ENCODE data around the gene MDH1B. TPM values are rescaled to one million over a fixed set of nuclear protein-coding genes. Genes with fewer than 3 reads are reported as not detected.

The MDH1B gene
- total and polyA plus RNA-seq, 2 donors (not counting 3 experiments of a cell fraction or from before 2014, with no cell fraction given): 0.29 TPM; not detected in 1

- no peaks in the 10 kb centered on the region for H3K79me2 ChIP-seq (ENCODE audit: control insufficient read depth, insufficient read depth, low read length)
- H2AFZ ChIP-seq (ENCODE audit: low read depth, low read length): no peak overlapping the region
- H3K27me3 ChIP-seq (ENCODE audit: control insufficient read depth in 2 of 2, insufficient read depth in 2 of 2, low read length in 2 of 2): peaks cover 0 to 5% of the 10 kb centered on the region in 2 experiments
- H3K4me2 ChIP-seq (ENCODE audit: insufficient read depth, low read length): no peak overlapping the region
- H3K36me3 ChIP-seq (ENCODE audit: control insufficient read depth in 2 of 2, extremely low read depth in 1 of 2, insufficient read depth in 2 of 2, low read length in 2 of 2): no peaks in the 10 kb centered on the region
- no peak overlapping the region for H3K4me3 ChIP-seq (replicated peaks in 1 of 3; ENCODE audit: insufficient read depth in 1 of 3, low read depth in 1 of 3, low read length in 3 of 3)
- no peak for FAIRE-seq
- dilution Hi-C loops (cut with MboI; ENCODE audit: extremely low pct_ligation_motif_present, low sequenced_read_pairs) (no loop called here), intact Hi-C loops (cut with micrococcal nuclease) (no loop called here)
- H3K4me1 ChIP-seq (ENCODE audit: control insufficient read depth, extremely low read depth, insufficient read depth, low read length): no peaks in the 10 kb centered on the region
- no peak overlapping the region for H3K27ac ChIP-seq (ENCODE audit: insufficient read depth, low read depth, low read length)
- DNase-seq (ENCODE audit: low read depth, low spot score): no peak
- no peak overlapping the region for H3K9ac ChIP-seq (replicated peaks; ENCODE audit: extremely low read depth, insufficient read depth, low read length)
- H4K20me1 ChIP-seq (replicated peaks; ENCODE audit: control insufficient read depth, extremely low read depth, insufficient read depth, low read length): no peaks in the 10 kb centered on the region
- H3K9me1 ChIP-seq (replicated peaks; ENCODE audit: control insufficient read depth, extremely low read depth, insufficient read depth, low read length): no peaks in the 10 kb centered on the region
- ChIA-PET CTCF (no interaction called here), POLR2A (no interaction called here)
- BruUV-seq (replicated peaks): no TSS peak
- H3K9me3 ChIP-seq (replicated peaks; ENCODE audit: control insufficient read depth, insufficient read depth, low read length): no peaks in the 10 kb centered on the region
- no peak for TF ChIP-seq JUN (IDR thresholded peaks at IDR 0.05; ENCODE audit: borderline replicate concordance, insufficient read depth, insufficient read length, low read depth)
- TF ChIP-seq CTCF (IDR thresholded peaks at IDR 0.05; ENCODE audit: extremely low read depth in 1 of 2, insufficient read depth in 1 of 2, low read depth in 1 of 2, low read length in 2 of 2): no peak
- TF ChIP-seq POLR2A (IDR thresholded peaks at IDR 0.05; ENCODE audit: low read depth, low read length): no peak
These were observed 24.3 kb downstream of the MDH1B start for GRCh38 chr2:206740800-206741199.

GRCh38 chr2:206739271-206739670 is 25.9 kb downstream of the MDH1B start:
- H3K27ac ChIP-seq (ENCODE audit: insufficient read depth, low read depth, low read length): no peak overlapping the region
- no peaks in the 10 kb centered on the region for H4K20me1 ChIP-seq (replicated peaks; ENCODE audit: control insufficient read depth, extremely low read depth, insufficient read depth, low read length)
- DNase-seq (ENCODE audit: low read depth, low spot score) (no peak), FAIRE-seq (no peak)
- dilution Hi-C loops (cut with MboI; ENCODE audit: extremely low pct_ligation_motif_present, low sequenced_read_pairs) (no loop called here), intact Hi-C loops (cut with micrococcal nuclease) (no loop called here)
- H3K36me3 ChIP-seq (ENCODE audit: control insufficient read depth in 2 of 2, extremely low read depth in 1 of 2, insufficient read depth in 2 of 2, low read length in 2 of 2): no peaks in the 10 kb centered on the region
- no peaks in the 10 kb centered on the region for H3K4me1 ChIP-seq (ENCODE audit: control insufficient read depth, extremely low read depth, insufficient read depth, low read length)
- BruUV-seq (replicated peaks): no TSS peak
- H3K27me3 ChIP-seq (ENCODE audit: control insufficient read depth in 2 of 2, insufficient read depth in 2 of 2, low read length in 2 of 2): peaks cover 0 to 5% of the 10 kb centered on the region in 2 experiments
- no peak overlapping the region for H3K4me3 ChIP-seq (replicated peaks in 1 of 3; ENCODE audit: insufficient read depth in 1 of 3, low read depth in 1 of 3, low read length in 3 of 3)
- CTCF ChIA-PET: no interaction called here
- no peaks in the 10 kb centered on the region for H3K79me2 ChIP-seq (ENCODE audit: control insufficient read depth, insufficient read depth, low read length)
- H3K9me3 ChIP-seq (replicated peaks; ENCODE audit: control insufficient read depth, insufficient read depth, low read length): no peaks in the 10 kb centered on the region
- POLR2A ChIA-PET: no interaction called here
- H2AFZ ChIP-seq (ENCODE audit: low read depth, low read length): no peak overlapping the region
- TF ChIP-seq POLR2A (IDR thresholded peaks at IDR 0.05; ENCODE audit: low read depth, low read length) (no peak), MYC (IDR thresholded peaks at IDR 0.05; ENCODE audit: low read depth, low read length) (no peak), JUN (IDR thresholded peaks at IDR 0.05; ENCODE audit: borderline replicate concordance, insufficient read depth, insufficient read length, low read depth) (no peak), CTCF (IDR thresholded peaks at IDR 0.05; ENCODE audit: extremely low read depth in 1 of 2, insufficient read depth in 1 of 2, low read depth in 1 of 2, low read length in 2 of 2) (no peak), POLR2AphosphoS5 (IDR thresholded peaks at IDR 0.05; ENCODE audit: insufficient read depth, low read depth, low read length) (no peak), MAX (IDR thresholded peaks at IDR 0.05; ENCODE audit: insufficient read depth, insufficient read length) (no peak), GATA2 (IDR thresholded peaks at IDR 0.05; ENCODE audit: insufficient read depth, insufficient read length, low read depth, low read length) (no peak), FOS (IDR thresholded peaks at IDR 0.05; ENCODE audit: borderline replicate concordance, insufficient read depth, low read length) (no peak), EZH2 (IDR thresholded peaks at IDR 0.05; ENCODE audit: borderline replicate concordance, low read depth, low read length, severe bottlenecking) (no peak)
- no peak overlapping the region for H3K9ac ChIP-seq (replicated peaks; ENCODE audit: extremely low read depth, insufficient read depth, low read length)
- no peaks in the 10 kb centered on the region for H3K9me1 ChIP-seq (replicated peaks; ENCODE audit: control insufficient read depth, extremely low read depth, insufficient read depth, low read length)
- no peak overlapping the region for H3K4me2 ChIP-seq (ENCODE audit: insufficient read depth, low read length)
